PC-3 (cell line): ENCODE data around the gene SYCP1. TPM values are rescaled to one million over a fixed set of nuclear protein-coding genes. Genes with fewer than 3 reads are reported as not detected.

Source experiments
- ATAC-seq: fragments of 200-7000 bp; cut with Tn5 transposase; 2 replicates; pipeline ENCODE4 v1.9.1; 2020; ENCODE audit warnings: mild to moderate bottlenecking, moderate library complexity
- BruUV-seq: library from RNA; stranded (reverse); fragments of 400-500 nt; replicated peaks from 2 replicates; lab custom pipeline; 2021; lab: Mats Ljungman, UMichigan
- CTCF ChIA-PET: fragments of 300-600 bp; sonication (Branson Sonifier 250); formaldehyde crosslinking; loops from one replicate; lab custom pipeline; 2022; ENCODE audit warnings: antibody characterized with exemption; lab: Charles Lee
- POLR2A ChIA-PET: fragments of 300-600 bp; sonication (Branson Sonifier 250); formaldehyde crosslinking; loops from one replicate; lab custom pipeline; 2022; ENCODE audit warnings: antibody characterized with exemption; ENCODE audit not compliant: unreplicated experiment; lab: Charles Lee
- DNase-seq: peaks from one replicate; pipeline ENCODE4 v3.0.0-alpha.2; 2015
- H2AFZ ChIP-seq: fragments of 300-600 bp; sonication (generic); 2 replicates; pipeline ENCODE4 v1.6.0; 2016; ENCODE audit warnings: antibody characterized with exemption, low read length
- H3F3A ChIP-seq: fragments of 300-600 bp; sonication (generic); one replicate; pipeline ENCODE4 v1.6.0; 2017; ENCODE audit warnings: antibody characterized with exemption, low read length, control low read depth, mild to moderate bottlenecking; ENCODE audit not compliant: unreplicated experiment
- H3K27ac ChIP-seq: fragments of 300-600 bp; sonication (generic); 2 replicates; pipeline ENCODE4 v1.5.1; 2016; ENCODE audit warnings: mild to moderate bottlenecking, low read length
- H3K27me3 ChIP-seq: fragments of 300-600 bp; sonication (generic); 2 replicates; pipeline ENCODE4 v1.6.1; 2016; ENCODE audit warnings: low read length, mixed read lengths
- H3K36me3 ChIP-seq: fragments of 300-600 bp; sonication (generic); 2 replicates; pipeline ENCODE4 v1.6.1; 2016; ENCODE audit warnings: low read depth, mixed run types, low read length, mixed read lengths
- H3K4me1 ChIP-seq: fragments of 300-600 bp; sonication (generic); 2 replicates; pipeline ENCODE4 v1.5.1; 2016; ENCODE audit warnings: low read length; ENCODE audit not compliant: insufficient read depth
- H3K4me2 ChIP-seq: fragments of 300-600 bp; sonication (generic); 2 replicates; pipeline ENCODE4 v1.6.0; 2016; ENCODE audit warnings: low read length
- H3K4me3 ChIP-seq: fragments of 300-600 bp; sonication (generic); 2 replicates; pipeline ENCODE4 v1.5.1; 2016; ENCODE audit warnings: mild to moderate bottlenecking, low read length, mixed read lengths
- H3K79me2 ChIP-seq: fragments of 300-600 bp; sonication (generic); 2 replicates; pipeline ENCODE4 v1.6.1; 2017; ENCODE audit warnings: low read length, mixed read lengths
- H3K9ac ChIP-seq: fragments of 300-600 bp; sonication (generic); 2 replicates; pipeline ENCODE4 v1.6.0; 2016; ENCODE audit warnings: mild to moderate bottlenecking, low read length
- H3K9me2 ChIP-seq: fragments of 300-600 bp; sonication (generic); replicated peaks from 2 replicates; pipeline ENCODE4 v1.6.1; 2016; ENCODE audit warnings: mixed run types, low read length, mixed read lengths
- H3K9me3 ChIP-seq: fragments of 300-600 bp; sonication (generic); 2 replicates; pipeline ENCODE4 v1.6.1; 2016; ENCODE audit warnings: low read length, mixed read lengths
- H4K20me1 ChIP-seq: fragments of 300-600 bp; sonication (generic); 2 replicates; pipeline ENCODE4 v1.6.1; 2016; ENCODE audit warnings: low read length, mixed read lengths
- EZH2 ChIP-seq: fragments of 300-600 bp; sonication (generic); IDR thresholded peaks from one replicate; pipeline ENCODE4 v1.6.1; 2017; ENCODE audit warnings: antibody characterized with exemption, mild to moderate bottlenecking, low read length; ENCODE audit not compliant: unreplicated experiment
- EZH2phosphoT487 ChIP-seq: fragments of 300-600 bp; sonication (generic); IDR thresholded peaks from 2 replicates; pipeline ENCODE4 v1.6.1; 2018; ENCODE audit warnings: mild to moderate bottlenecking, antibody characterized with exemption, low read length, borderline replicate concordance
- intact Hi-C: fragments of 100-400 bp; cut with micrococcal nuclease; formaldehyde crosslinking; loops from 2 replicates; pipeline ENCODE4 v1.9.0; 2023
- total RNA-seq: library from RNA; depleted of rRNA; stranded (reverse); fragments of >200 nt; gene quantifications from 2 replicates; pipeline ENCODE4 v1.2.3, GENCODE V29; 2014
- TF ChIP-seq, protein P1 (sequence below): fragments of 300-600 bp; sonication (generic); conservative IDR thresholded peaks from 2 replicates; pipeline ENCODE4 v1.5.1; 2017; ENCODE audit warnings: antibody characterized with exemption, low read depth, mild to moderate bottlenecking, low read length

Gene SYCP1
- total RNA-seq, 1 experiment from 2014 or later, result not detected

GRCh38 chr1:114988095-114988494 lies 133.4 kb downstream of the SYCP1 start:
- intact Hi-C loops, result no loop called here
- H3K9ac ChIP-seq, result no peak overlapping the region
- ChIA-PET CTCF (no interaction called here), POLR2A (no interaction called here)
- no peaks in the 10 kb centered on the region for H3K4me1 ChIP-seq
- no peak overlapping the region for H3K4me2 ChIP-seq
- peaks cover 7% of the 10 kb centered on the region; the same call in 1 of the 2 replicates for H3K9me3 ChIP-seq
- no peaks in the 10 kb centered on the region for H4K20me1 ChIP-seq
- H3K9me2 ChIP-seq, result no peaks in the 10 kb centered on the region
- H3K27me3 ChIP-seq, result no peaks in the 10 kb centered on the region
- no peak overlapping the region for H2AFZ ChIP-seq
- TF ChIP-seq EZH2 (no peak), EZH2phosphoT487 (no peak)
- TF ChIP-seq, protein P1, sequence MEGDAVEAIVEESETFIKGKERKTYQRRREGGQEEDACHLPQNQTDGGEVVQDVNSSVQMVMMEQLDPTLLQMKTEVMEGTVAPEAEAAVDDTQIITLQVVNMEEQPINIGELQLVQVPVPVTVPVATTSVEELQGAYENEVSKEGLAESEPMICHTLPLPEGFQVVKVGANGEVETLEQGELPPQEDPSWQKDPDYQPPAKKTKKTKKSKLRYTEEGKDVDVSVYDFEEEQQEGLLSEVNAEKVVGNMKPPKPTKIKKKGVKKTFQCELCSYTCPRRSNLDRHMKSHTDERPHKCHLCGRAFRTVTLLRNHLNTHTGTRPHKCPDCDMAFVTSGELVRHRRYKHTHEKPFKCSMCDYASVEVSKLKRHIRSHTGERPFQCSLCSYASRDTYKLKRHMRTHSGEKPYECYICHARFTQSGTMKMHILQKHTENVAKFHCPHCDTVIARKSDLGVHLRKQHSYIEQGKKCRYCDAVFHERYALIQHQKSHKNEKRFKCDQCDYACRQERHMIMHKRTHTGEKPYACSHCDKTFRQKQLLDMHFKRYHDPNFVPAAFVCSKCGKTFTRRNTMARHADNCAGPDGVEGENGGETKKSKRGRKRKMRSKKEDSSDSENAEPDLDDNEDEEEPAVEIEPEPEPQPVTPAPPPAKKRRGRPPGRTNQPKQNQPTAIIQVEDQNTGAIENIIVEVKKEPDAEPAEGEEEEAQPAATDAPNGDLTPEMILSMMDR, result no peak
- H3K4me3 ChIP-seq, result no peak overlapping the region
- no peak overlapping the region for H3K27ac ChIP-seq
- no TSS peak for BruUV-seq
- H3K36me3 ChIP-seq, result no peaks in the 10 kb centered on the region; the same call in 1 of the 2 replicates
- H3K79me2 ChIP-seq, result no peaks in the 10 kb centered on the region
- DNase-seq, result no peak
- ATAC-seq, result no peak
- H3F3A ChIP-seq, result no peaks in the 10 kb centered on the region

DNA sequence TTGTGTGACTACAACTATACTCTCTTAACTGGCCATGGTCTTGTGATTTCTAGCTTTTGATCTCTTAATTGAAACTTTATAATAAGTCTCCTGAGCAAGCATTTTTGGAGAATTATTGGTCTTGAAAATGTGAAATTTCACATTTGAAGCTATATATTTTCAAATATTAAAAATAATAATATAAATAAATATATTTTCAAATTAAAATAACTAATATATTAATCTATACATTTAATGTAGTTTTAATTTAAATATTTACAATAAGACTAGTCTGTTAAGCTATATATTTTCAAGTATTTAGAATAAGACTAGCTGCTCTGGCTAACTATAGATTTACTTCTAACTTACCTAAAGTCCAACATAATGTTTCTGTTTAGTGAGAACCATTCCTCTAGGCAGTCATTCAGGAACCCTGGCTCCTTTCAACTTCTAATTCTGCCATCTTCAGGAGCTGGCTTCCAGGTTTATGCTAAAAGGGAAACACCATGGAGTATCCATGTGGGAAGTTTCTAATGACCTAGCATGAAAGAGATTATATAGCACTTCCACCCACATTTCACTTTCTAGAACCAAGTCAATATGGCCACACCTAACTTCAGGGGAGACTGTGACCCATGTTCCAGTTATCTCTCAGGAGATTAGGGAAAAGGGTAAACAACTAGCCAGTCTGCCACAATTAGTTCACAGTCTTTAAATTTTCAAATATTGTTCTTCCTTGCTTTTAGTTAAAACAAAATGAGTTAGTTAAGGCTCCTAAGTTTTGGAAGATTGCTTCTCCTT lies 143.0 kb downstream of the SYCP1 start:
- CTCF ChIA-PET, result no interaction called here
- H3K27me3 ChIP-seq, result peaks cover 6% of the 10 kb centered on the region; the same call in 1 of the 2 replicates
- no TSS peak for BruUV-seq
- H3K4me2 ChIP-seq, result 0 out of 2 replicates have a peak overlapping the region, but pooled peaks have one; percentile 2
- POLR2A ChIA-PET, result no interaction called here
- H3F3A ChIP-seq, result no peaks in the 10 kb centered on the region
- H3K9ac ChIP-seq, result no peak overlapping the region
- peak overlapping the region; percentile 25; the same call in 1 of the 2 replicates for H2AFZ ChIP-seq
- peaks cover 6% of the 10 kb centered on the region for H3K4me1 ChIP-seq
- no peaks in the 10 kb centered on the region for H3K9me2 ChIP-seq
- intact Hi-C loops, result no loop called here
- H3K36me3 ChIP-seq, result no peaks in the 10 kb centered on the region
- H3K79me2 ChIP-seq, result no peaks in the 10 kb centered on the region
- DNase-seq (no peak), ATAC-seq (no peak)
- no peak overlapping the region for H3K27ac ChIP-seq
- no peak for TF ChIP-seq EZH2
- TF ChIP-seq EZH2phosphoT487, result no peak
- TF ChIP-seq, protein P1, result no peak
- no peaks in the 10 kb centered on the region for H3K9me3 ChIP-seq
- H4K20me1 ChIP-seq, result no peaks in the 10 kb centered on the region
- H3K4me3 ChIP-seq, result no peak overlapping the region

- DNase-seq, result no peak
- intact Hi-C loops, result no loop called here
- Histone ChIP-seq H3K9ac (no peak overlapping the region), H3K36me3 (no peaks in the 10 kb centered on the region), H3F3A (no peaks in the 10 kb centered on the region), H3K4me3 (no peak overlapping the region), H3K79me2 (no peaks in the 10 kb centered on the region), H3K9me2 (no peaks in the 10 kb centered on the region), H3K4me1 (no peaks in the 10 kb centered on the region), H2AFZ (no peak overlapping the region), H3K27ac (no peak overlapping the region), H4K20me1 (no peaks in the 10 kb centered on the region), H3K9me3 (no peaks in the 10 kb centered on the region), H3K27me3 (peaks cover 6% of the 10 kb centered on the region; the same call in 1 of the 2 replicates), H3K4me2 (no peak overlapping the region)
- TF ChIP-seq EZH2phosphoT487 (no peak), EZH2 (no peak)
- TF ChIP-seq, protein P1, result no peak
- POLR2A ChIA-PET, result no interaction called here
- no TSS peak for BruUV-seq
- no peak for ATAC-seq
- CTCF ChIA-PET, result no interaction called here
Measured at GRCh38 chr1:115006191-115006590, 151.5 kb downstream of the SYCP1 start.
